CD14-positive monocyte (primary cell): ENCODE data around the gene EIF1AD. TPM values are rescaled to one million over a fixed set of nuclear protein-coding genes. Genes with fewer than 3 reads are reported as not detected.

Experiments used
- DNase-seq, 3 donors: peaks; one replicate each; pipeline ENCODE4 v3.0.0-alpha.2; 2011 to 2022
- H2AFZ ChIP-seq: 2 replicates; pipeline ENCODE4 v1.6.0; 2012; ENCODE audit warnings: mild to moderate bottlenecking, low read depth, low read length, inconsistent platforms; ENCODE audit not compliant: insufficient read depth, poor library complexity, severe bottlenecking
- H3K27ac ChIP-seq, 2 donors: 1 replicate in 1 of 2; 2 replicates in 1 of 2; pipeline ENCODE4 v1.5.1; 2012 to 2013; ENCODE audit warnings: low read length in 2 of 2, control low read depth in 1 of 2, inconsistent platforms in 1 of 2, low read depth in 1 of 2, mild to moderate bottlenecking in 1 of 2
- H3K27me3 ChIP-seq, 2 donors: one replicate each; pipeline versions ENCODE4 v1.6.0 to v1.6.1; 2011 to 2013; ENCODE audit warnings: low read length in 2 of 2; ENCODE audit not compliant: control insufficient read depth in 2 of 2, insufficient read depth in 2 of 2
- H3K36me3 ChIP-seq, 2 donors: replicated peaks in 1 of 2; 1 replicate in 1 of 2; 2 replicates in 1 of 2; pipeline versions ENCODE4 v1.5.1 to v1.6.1; 2012 to 2013; ENCODE audit warnings: low read length in 2 of 2, control low read depth in 1 of 2, inconsistent platforms in 1 of 2, mild to moderate bottlenecking in 1 of 2; ENCODE audit not compliant: insufficient read depth in 2 of 2, control insufficient read depth in 1 of 2
- H3K4me1 ChIP-seq, 2 donors: 1 replicate in 1 of 2; 2 replicates in 1 of 2; pipeline versions ENCODE4 v1.5.1 to v1.6.1; 2012 to 2013; ENCODE audit warnings: low read length in 2 of 2, control low read depth in 1 of 2, inconsistent platforms in 1 of 2, mild to moderate bottlenecking in 1 of 2, moderate library complexity in 1 of 2; ENCODE audit not compliant: insufficient read depth in 2 of 2, control insufficient read depth in 1 of 2
- H3K4me2 ChIP-seq: replicated peaks from 2 replicates; pipeline ENCODE3; 2012; ENCODE audit warnings: low read length, moderate library complexity, mild to moderate bottlenecking; ENCODE audit not compliant: poor library complexity, severe bottlenecking; ENCODE audit errors: extremely low read depth
- H3K4me3 ChIP-seq, 3 experiments: fragments of 200-600 bp in 1 of 3; sonication (generic) in 1 of 3; replicated peaks in 1 of 3; 1 replicate in 2 of 3; 2 replicates in 1 of 3; pipeline ENCODE4 v1.5.1; 2011 to 2013; ENCODE audit warnings: low read length in 3 of 3, mild to moderate bottlenecking in 3 of 3, control low read depth in 2 of 3, low read depth in 2 of 3, inconsistent platforms in 1 of 3, moderate library complexity in 1 of 3
- H3K79me2 ChIP-seq: 2 replicates; pipeline ENCODE4 v1.6.0; 2012; ENCODE audit warnings: mild to moderate bottlenecking, control low read depth, inconsistent platforms, low read length, moderate library complexity; ENCODE audit not compliant: insufficient read depth
- H3K9ac ChIP-seq: 2 replicates; pipeline ENCODE4 v1.6.0; 2017; ENCODE audit warnings: low read length, mild to moderate bottlenecking; ENCODE audit not compliant: insufficient read depth, poor library complexity, severe bottlenecking
- H3K9me3 ChIP-seq, 2 donors: replicated peaks in 1 of 2; 1 replicate in 1 of 2; 2 replicates in 1 of 2; pipeline versions ENCODE4 v1.5.1 to v1.6.1; 2012 to 2013; ENCODE audit warnings: low read length in 2 of 2, control low read depth in 1 of 2; ENCODE audit not compliant: control insufficient read depth in 1 of 2, insufficient read depth in 1 of 2
- H4K20me1 ChIP-seq: 2 replicates; pipeline ENCODE4 v1.6.0; 2012; ENCODE audit warnings: mild to moderate bottlenecking, low read length, control low read depth, moderate library complexity; ENCODE audit not compliant: insufficient read depth
- H3K27ac Mint-ChIP-seq, 7 donors: one replicate each; pipeline ENCODE4 v1.8.0; 2020; ENCODE audit warnings: mild to moderate bottlenecking in 7 of 7, mixed read lengths in 7 of 7, moderate library complexity in 6 of 7, inconsistent platforms in 2 of 7
- H3K27me3 Mint-ChIP-seq, 3 donors: one replicate each; pipeline ENCODE4 v1.8.0; 2021 to 2022; ENCODE audit warnings: low read depth in 3 of 3, mild to moderate bottlenecking in 3 of 3, mixed read lengths in 3 of 3, moderate library complexity in 3 of 3, inconsistent platforms in 1 of 3
- H3K36me3 Mint-ChIP-seq, 2 donors: one replicate each; pipeline ENCODE4 v1.8.0; 2020; ENCODE audit warnings: mixed read lengths in 2 of 2, inconsistent platforms in 1 of 2, mild to moderate bottlenecking in 1 of 2
- H3K4me1 Mint-ChIP-seq: one replicate; pipeline ENCODE4 v1.8.0; 2020; ENCODE audit warnings: mild to moderate bottlenecking, mixed read lengths
- H3K4me3 Mint-ChIP-seq, 2 donors: one replicate each; pipeline ENCODE4 v1.8.0; 2020; ENCODE audit warnings: mild to moderate bottlenecking in 2 of 2, mixed read lengths in 2 of 2, moderate library complexity in 1 of 2
- H3K9me3 Mint-ChIP-seq, 7 donors: one replicate each; pipeline ENCODE4 v1.8.0; 2020 to 2022; ENCODE audit warnings: mixed read lengths in 7 of 7, mild to moderate bottlenecking in 6 of 7, moderate library complexity in 6 of 7, inconsistent platforms in 2 of 7
- WGBS: methylation state at CpG from one replicate; pipeline ENCODE4 v1.1.5; 2013; ENCODE audit warnings: missing lambda C conversion rate; ENCODE audit not compliant: insufficient coverage; 5-methylcytosine and 5-hydroxymethylcytosine counted together
- intact Hi-C, 2 donors: fragments of 100-400 bp; cut with micrococcal nuclease; formaldehyde crosslinking; loops; one replicate each; pipeline versions ENCODE4 v1.15.0 to v1.15.1; 2023
- polyA plus RNA-seq, 3 donors: library from polyadenylated mRNA; depleted of rRNA in 1 of 3; unstranded in 2 of 3; stranded (reverse) in 1 of 3; fragments of 300-500 nt in 2 of 3; fragments of >200 nt in 1 of 3; fragmentation: Illumina TruSeq in 2 of 3; gene quantifications; 1 replicate in 2 of 3; 2 replicates in 1 of 3; pipeline ENCODE4 v1.2.3, GENCODE V29; 2012 to 2021
- TF ChIP-seq, protein P1 (sequence below): fragments of 200-600 bp; IDR thresholded peaks from one replicate; pipeline ENCODE4 v1.8.0; 2022; ENCODE audit warnings: antibody characterized with exemption, mild to moderate bottlenecking

The EIF1AD gene
- polyA plus RNA-seq, 3 donors, result 16.4 to 23.1 (median 18.2) TPM

DNA sequence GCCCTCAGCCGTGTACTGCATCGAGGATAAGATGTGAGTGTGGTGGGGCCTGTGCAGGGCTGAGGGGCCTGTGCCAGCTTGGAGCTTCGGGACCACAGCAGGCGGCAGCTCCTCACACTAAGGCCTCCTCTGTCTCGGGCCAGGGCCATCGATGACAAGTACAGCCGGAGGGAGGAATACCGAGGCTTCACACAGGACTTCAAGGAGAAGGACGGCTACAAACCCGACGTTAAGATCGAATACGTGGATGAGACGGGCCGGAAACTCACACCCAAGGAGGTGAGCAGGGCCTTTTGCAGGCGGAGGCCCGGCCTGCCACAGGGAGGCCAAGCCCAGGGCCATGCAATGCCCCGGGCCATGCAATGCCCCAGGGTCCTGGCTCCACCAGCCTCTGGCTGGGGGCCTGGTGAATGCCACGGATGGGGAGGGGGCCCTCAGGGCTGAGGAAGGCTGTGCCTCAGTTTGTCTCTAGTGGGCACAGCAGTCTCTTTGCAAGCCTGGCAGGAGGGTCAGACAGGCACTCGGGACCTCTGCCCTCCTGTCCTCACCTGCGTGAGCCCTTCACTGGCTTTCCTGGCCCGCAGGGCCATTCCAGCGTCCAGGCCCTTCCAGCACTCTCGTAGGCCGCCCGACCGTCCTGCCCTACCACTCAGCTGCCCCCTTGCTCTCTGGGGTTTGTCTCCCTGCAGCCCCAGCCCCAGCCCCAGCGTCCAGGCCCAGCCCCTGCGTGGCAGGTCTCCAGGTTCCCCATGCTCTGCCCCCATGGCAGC lies 24.2 kb downstream of the EIF1AD start:
- peaks cover 7% of the 10 kb centered on the region for H4K20me1 ChIP-seq
- no peaks in the 10 kb centered on the region for H3K27me3 ChIP-seq
- H3K79me2 ChIP-seq, result no peaks in the 10 kb centered on the region
- H3K4me3 ChIP-seq, result no peak overlapping the region
- H3K9me3 ChIP-seq, result no peaks in the 10 kb centered on the region
- no peak overlapping the region for H2AFZ ChIP-seq
- peaks cover 49 to 63% of the 10 kb centered on the region in 2 donors for H3K36me3 ChIP-seq
- peaks cover 0 to 4% (median 0%) of the 10 kb centered on the region in 3 donors for H3K27me3 Mint-ChIP-seq
- intact Hi-C loops, result no loop called here
- no peaks in the 10 kb centered on the region for H3K9me3 Mint-ChIP-seq
- H3K9ac ChIP-seq, result no peak overlapping the region
- H3K4me2 ChIP-seq, result no peak overlapping the region
- no peak overlapping the region for H3K27ac ChIP-seq
- TF ChIP-seq, protein P1, sequence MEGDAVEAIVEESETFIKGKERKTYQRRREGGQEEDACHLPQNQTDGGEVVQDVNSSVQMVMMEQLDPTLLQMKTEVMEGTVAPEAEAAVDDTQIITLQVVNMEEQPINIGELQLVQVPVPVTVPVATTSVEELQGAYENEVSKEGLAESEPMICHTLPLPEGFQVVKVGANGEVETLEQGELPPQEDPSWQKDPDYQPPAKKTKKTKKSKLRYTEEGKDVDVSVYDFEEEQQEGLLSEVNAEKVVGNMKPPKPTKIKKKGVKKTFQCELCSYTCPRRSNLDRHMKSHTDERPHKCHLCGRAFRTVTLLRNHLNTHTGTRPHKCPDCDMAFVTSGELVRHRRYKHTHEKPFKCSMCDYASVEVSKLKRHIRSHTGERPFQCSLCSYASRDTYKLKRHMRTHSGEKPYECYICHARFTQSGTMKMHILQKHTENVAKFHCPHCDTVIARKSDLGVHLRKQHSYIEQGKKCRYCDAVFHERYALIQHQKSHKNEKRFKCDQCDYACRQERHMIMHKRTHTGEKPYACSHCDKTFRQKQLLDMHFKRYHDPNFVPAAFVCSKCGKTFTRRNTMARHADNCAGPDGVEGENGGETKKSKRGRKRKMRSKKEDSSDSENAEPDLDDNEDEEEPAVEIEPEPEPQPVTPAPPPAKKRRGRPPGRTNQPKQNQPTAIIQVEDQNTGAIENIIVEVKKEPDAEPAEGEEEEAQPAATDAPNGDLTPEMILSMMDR, result no peak
- no peaks in the 10 kb centered on the region for H3K4me1 ChIP-seq
- no peak for DNase-seq
- WGBS, result 97% methylated on average over 28 of the region's 29 CpGs
- no peaks in the 10 kb centered on the region for H3K4me1 Mint-ChIP-seq
- H3K27ac Mint-ChIP-seq, result peak overlapping the region in 1 of 7 donors; percentile 30
- H3K36me3 Mint-ChIP-seq, result peaks cover 50 to 70% of the 10 kb centered on the region in 2 donors
- no peak overlapping the region for H3K4me3 Mint-ChIP-seq

DNA sequence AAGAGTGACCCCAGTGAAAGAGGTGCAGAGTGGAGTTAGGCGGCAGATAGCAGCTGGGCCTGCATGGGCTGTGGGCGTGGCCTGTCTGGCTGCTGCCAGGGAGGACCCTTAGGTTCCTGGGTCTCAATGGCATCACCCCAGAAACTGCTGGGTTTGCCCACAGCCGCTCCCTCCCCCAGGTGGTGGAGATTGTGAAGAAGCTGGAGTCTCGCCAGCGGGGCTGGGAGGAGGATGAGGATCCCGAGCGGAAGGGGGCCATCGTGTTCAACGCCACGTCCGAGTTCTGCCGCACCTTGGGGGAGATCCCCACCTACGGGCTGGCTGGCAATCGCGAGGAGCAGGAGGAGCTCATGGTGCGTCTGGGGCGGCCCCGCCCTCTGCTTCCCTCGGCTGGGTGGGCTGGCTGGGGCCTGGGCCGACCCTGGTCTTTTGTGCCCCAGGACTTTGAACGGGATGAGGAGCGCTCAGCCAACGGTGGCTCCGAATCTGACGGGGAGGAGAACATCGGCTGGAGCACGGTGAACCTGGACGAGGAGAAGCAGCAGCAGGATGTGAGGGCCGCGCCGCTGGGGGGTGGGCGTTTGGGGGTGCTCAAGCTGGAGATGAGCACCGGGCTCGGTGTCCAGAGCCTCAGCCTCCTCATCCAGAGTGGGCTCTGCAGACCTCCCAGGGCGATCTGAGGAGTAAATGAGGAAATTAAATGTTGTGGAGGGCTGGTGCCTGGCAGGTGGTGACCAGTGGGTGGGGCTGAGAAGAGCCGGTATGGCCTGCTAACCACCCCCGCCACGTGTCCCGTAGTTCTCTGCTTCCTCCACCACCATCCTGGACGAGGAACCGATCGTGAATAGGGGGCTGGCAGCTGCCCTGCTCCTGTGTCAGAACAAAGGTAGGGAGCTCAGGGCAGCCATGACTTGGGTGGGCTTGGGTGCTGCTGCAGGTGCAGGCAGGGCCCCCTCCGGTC lies 25.5 kb downstream of the EIF1AD start:
- Histone ChIP-seq H3K4me2 (no peak overlapping the region), H3K4me3 (no peak overlapping the region), H3K27ac (no peak overlapping the region), H3K27me3 (no peaks in the 10 kb centered on the region), H2AFZ (no peak overlapping the region), H3K9ac (no peak overlapping the region), H3K4me1 (no peaks in the 10 kb centered on the region), H4K20me1 (peaks cover 15% of the 10 kb centered on the region), H3K79me2 (no peaks in the 10 kb centered on the region), H3K9me3 (no peaks in the 10 kb centered on the region), H3K36me3 (peaks cover 53 to 75% of the 10 kb centered on the region in 2 donors)
- peaks cover 0 to 2% (median 0%) of the 10 kb centered on the region in 3 donors for H3K27me3 Mint-ChIP-seq
- 94% methylated on average over 34 of the region's 43 CpGs for WGBS
- no peak for DNase-seq
- TF ChIP-seq, protein P1, result no peak
- no peaks in the 10 kb centered on the region for H3K9me3 Mint-ChIP-seq
- peak overlapping the region in 3 of 7 donors; percentile 26 to 89 (median 58) for H3K27ac Mint-ChIP-seq
- intact Hi-C loops, result no loop called here
- peaks cover 58 to 81% of the 10 kb centered on the region in 2 donors for H3K36me3 Mint-ChIP-seq
- no peak overlapping the region for H3K4me3 Mint-ChIP-seq
- H3K4me1 Mint-ChIP-seq, result no peaks in the 10 kb centered on the region
